ENCODE measurements around the gene BOC. TPM values are rescaled to one million over a fixed set of nuclear protein-coding genes. Genes with fewer than 3 reads are reported as not detected.

Gene BOC
- total and polyA plus RNA-seq, 9 donors: 28.6 to 98.5 (median 58.0) TPM

DNA sequence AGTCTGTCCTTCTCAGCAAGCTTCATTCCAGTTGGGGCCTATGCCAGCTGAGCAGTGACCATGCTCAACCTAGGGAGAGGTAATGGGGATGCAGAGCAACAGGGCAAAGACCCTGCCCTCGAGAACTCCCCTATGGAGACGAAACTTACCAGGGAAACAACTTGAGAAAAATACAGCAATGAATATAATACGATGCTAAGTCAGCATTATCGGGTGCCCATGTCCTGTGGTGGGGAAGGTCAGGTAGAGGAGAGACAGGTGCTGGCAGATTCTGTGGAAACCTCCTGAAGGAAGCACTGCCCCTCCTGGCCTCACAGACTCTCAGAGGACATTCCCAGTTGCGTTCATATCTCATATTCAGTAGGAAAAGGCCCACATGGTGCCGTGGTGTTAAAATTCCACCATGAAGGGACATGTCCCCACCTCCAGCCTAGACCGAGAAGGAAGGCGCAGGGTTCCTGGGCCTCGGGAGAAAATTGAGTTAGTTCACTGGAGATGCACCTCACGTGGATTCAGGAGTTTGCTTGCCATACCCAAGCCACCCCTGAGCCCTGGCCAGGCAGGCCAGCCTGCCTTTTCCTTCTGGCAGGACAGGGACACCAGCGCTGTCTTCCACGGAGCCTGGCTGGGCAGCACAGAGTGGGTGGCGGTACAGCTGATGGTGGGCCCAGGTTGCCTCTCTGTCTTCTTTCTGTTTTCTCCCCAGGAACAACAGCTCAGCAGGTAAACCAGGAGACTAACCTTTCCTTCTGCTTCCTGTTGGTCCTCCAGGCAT, 62.4 kb downstream of the BOC start:
- Histone ChIP-seq H3K36me3 (no peaks in the 10 kb centered on the region), H3K9me3 (no peaks in the 10 kb centered on the region), H3K4me1 (ENCODE audit: insufficient read depth) (no peaks in the 10 kb centered on the region), H3K27me3 (no peaks in the 10 kb centered on the region), H3K4me3 (no peak overlapping the region), H3K27ac (no peak overlapping the region)
- WGBS, 3 donors: 90 to 93% (median 92%) methylated on average over 13 of the region's 13 CpGs
- TF ChIP-seq POLR2A (IDR thresholded peaks at IDR 0.05) (no peak), EP300 (IDR thresholded peaks at IDR 0.05) (no peak)
- TF ChIP-seq, protein P1, sequence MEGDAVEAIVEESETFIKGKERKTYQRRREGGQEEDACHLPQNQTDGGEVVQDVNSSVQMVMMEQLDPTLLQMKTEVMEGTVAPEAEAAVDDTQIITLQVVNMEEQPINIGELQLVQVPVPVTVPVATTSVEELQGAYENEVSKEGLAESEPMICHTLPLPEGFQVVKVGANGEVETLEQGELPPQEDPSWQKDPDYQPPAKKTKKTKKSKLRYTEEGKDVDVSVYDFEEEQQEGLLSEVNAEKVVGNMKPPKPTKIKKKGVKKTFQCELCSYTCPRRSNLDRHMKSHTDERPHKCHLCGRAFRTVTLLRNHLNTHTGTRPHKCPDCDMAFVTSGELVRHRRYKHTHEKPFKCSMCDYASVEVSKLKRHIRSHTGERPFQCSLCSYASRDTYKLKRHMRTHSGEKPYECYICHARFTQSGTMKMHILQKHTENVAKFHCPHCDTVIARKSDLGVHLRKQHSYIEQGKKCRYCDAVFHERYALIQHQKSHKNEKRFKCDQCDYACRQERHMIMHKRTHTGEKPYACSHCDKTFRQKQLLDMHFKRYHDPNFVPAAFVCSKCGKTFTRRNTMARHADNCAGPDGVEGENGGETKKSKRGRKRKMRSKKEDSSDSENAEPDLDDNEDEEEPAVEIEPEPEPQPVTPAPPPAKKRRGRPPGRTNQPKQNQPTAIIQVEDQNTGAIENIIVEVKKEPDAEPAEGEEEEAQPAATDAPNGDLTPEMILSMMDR (IDR thresholded peaks at IDR 0.05): no peak
- peak in 1 of 5 donors; percentile 13 for DNase-seq
- intact Hi-C loops (cut with DNase I): no loop called here

DNA sequence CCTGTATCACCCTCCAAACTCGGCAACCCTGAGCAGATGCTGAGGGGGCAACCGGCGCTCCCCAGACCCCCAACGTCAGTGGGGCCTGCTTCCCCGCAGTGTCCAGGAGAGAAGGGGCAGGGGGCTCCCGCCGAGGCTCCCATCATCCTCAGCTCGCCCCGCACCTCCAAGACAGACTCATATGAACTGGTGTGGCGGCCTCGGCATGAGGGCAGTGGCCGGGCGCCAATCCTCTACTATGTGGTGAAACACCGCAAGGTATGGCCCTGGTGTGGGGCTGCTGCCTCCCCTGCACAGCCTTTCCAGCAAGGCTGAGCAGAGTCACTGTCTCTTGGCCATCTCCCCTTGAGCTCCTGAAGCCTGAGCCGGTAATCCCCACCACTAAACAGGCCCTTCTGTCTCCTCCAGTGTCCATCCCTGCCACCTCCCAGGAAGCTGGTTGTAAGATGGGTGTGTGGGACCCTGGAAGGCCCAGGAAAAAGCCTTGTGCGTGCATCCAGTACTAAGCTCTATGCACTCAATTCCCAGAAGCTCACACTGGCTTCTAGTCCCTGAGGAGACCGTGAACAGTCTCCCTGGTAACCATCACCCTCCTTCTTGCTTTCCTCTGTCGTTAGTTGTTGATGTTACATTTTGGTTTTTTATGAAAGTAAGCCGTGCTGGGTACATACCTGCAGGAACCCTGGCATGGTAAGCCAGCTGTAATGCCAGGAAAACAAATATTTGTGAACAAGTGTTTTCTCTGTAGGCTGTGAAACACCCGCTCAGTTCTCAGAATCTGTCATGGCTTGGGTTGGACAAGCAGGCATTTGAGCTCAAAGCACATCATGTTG, 63.3 kb downstream of the BOC start:
- H3K4me1 ChIP-seq (ENCODE audit: insufficient read depth): no peaks in the 10 kb centered on the region
- H3K36me3 ChIP-seq: no peaks in the 10 kb centered on the region
- WGBS, 3 donors: 72 to 82% (median 73%) methylated on average over 16 to 20 of the region's 20 CpGs
- H3K27ac ChIP-seq: peak overlapping the region in 1 of 2 donors; percentile 82
- DNase-seq: peak in 2 of 5 donors; percentile 19 to 41
- TF ChIP-seq, protein P1 (IDR thresholded peaks at IDR 0.05): no peak
- TF ChIP-seq EP300 (IDR thresholded peaks at IDR 0.05) (no peak), POLR2A (IDR thresholded peaks at IDR 0.05) (no peak)
- intact Hi-C loops (cut with DNase I): loop anchor here in 2 of 4 donors (5.0 kb wide), 2 partner anchors 32 to 62 kb away; partner anchors contain the start of gene BOC (in 1 of the 2)
- no peak overlapping the region for H3K4me3 ChIP-seq
- H3K27me3 ChIP-seq: no peaks in the 10 kb centered on the region
- no peaks in the 10 kb centered on the region for H3K9me3 ChIP-seq

DNA sequence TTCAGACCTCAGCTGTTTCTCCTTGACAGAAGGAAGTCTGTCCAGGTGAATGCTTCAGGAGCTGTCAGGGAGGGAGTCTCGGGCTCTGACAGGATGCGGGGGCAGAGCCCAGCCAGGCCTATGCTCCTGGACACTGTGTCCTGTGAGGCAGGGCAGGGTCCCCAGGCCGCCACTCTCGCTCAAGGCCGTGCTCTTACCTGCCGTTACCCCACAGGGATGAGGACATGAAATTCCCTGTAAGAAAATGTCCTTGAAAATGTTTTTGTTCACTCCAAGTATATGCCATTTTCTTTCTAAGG, 63.9 kb downstream of the BOC start:
- no peak for TF ChIP-seq EP300 (IDR thresholded peaks at IDR 0.05)
- TF ChIP-seq, protein P1 (IDR thresholded peaks at IDR 0.05): no peak
- TF ChIP-seq POLR2A (IDR thresholded peaks at IDR 0.05): no peak
- Histone ChIP-seq H3K27ac (peak overlapping the region; percentile 49 to 82), H3K4me3 (no peak overlapping the region), H3K27me3 (no peaks in the 10 kb centered on the region), H3K4me1 (ENCODE audit: insufficient read depth) (no peaks in the 10 kb centered on the region), H3K36me3 (no peaks in the 10 kb centered on the region), H3K9me3 (no peaks in the 10 kb centered on the region)
- intact Hi-C loops (cut with DNase I): loop anchor here in 2 of 4 donors (5.0 kb wide), 2 partner anchors 33 to 63 kb away; partner anchors contain the start of gene BOC (in 1 of the 2)
- 55 to 70% (median 69%) methylated on average over 6 of the region's 6 CpGs for WGBS, 3 donors
- peak in 2 of 5 donors; percentile 23 to 45 for DNase-seq

DNA sequence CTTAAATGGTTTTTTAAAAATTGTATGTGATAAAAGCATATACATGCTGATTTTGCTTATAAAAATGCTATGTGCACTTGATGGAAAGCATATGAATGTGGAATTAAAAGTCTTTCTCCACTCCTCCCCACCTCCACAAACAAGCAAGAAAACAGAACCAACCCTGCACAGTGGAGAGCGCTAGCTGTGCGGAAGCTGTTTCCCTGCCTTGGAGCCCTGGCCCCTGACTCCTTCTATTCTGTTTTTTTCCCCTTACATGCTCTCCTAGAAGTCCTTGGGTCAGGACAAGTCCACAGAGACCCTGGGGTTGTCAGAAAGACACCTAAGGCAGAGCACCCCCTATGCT, 64.2 kb downstream of the BOC start:
- Histone ChIP-seq H3K4me3 (no peak overlapping the region), H3K36me3 (no peaks in the 10 kb centered on the region), H3K4me1 (ENCODE audit: insufficient read depth) (no peaks in the 10 kb centered on the region), H3K27ac (peak overlapping the region; percentile 49 to 82), H3K27me3 (no peaks in the 10 kb centered on the region), H3K9me3 (no peaks in the 10 kb centered on the region)
- 70 to 83% (median 73%) methylated on average over 2 of the region's 2 CpGs for WGBS, 3 donors
- DNase-seq: peak in 2 of 5 donors; percentile 37 to 39
- TF ChIP-seq POLR2A (IDR thresholded peaks at IDR 0.05) (no peak), EP300 (IDR thresholded peaks at IDR 0.05) (no peak)
- TF ChIP-seq, protein P1 (IDR thresholded peaks at IDR 0.05): no peak
- intact Hi-C loops (cut with DNase I): loop anchor here in 2 of 4 donors (5.0 kb wide), 2 partner anchors 33 to 63 kb away; partner anchors contain the start of gene BOC (in 1 of the 2)
